PC-9 (cell line): ENCODE results near the gene AKR7A3. TPM values are rescaled to one million over a fixed set of nuclear protein-coding genes. Genes with fewer than 3 reads are reported as not detected.
"Not testable (repeated sequence)": the region's sequence is repeated elsewhere in the genome, so short reads cannot be mapped to it uniquely, and the experiment has no call there.

Source experiments
- BruUV-seq: library from RNA; stranded (reverse); fragments of 400-500 nt; replicated peaks from 2 replicates; lab custom pipeline; 2021; lab: Mats Ljungman, UMichigan
- CTCF ChIA-PET: fragments of 300-600 bp; sonication (Branson Sonifier 250); formaldehyde crosslinking; loops from one replicate; lab custom pipeline; 2022; ENCODE audit warnings: antibody characterized with exemption; lab: Charles Lee
- POLR2A ChIA-PET: fragments of 300-600 bp; sonication (Branson Sonifier 250); formaldehyde crosslinking; loops from one replicate; lab custom pipeline; 2022; ENCODE audit warnings: antibody characterized with exemption; ENCODE audit not compliant: unreplicated experiment; lab: Charles Lee
- DNase-seq, 2 experiments: peaks; one replicate each; pipeline versions ENCODE4 v3.0.0 to v3.0.0-alpha.2; 2015 to 2022; ENCODE audit warnings: mixed read lengths in 1 of 2
- H2AFZ ChIP-seq: fragments of 200-600 bp; sonication (generic); 2 replicates; pipeline ENCODE4 v1.8.1; 2017; ENCODE audit warnings: antibody characterized with exemption
- H3F3A ChIP-seq: fragments of 200-600 bp; sonication (generic); 2 replicates; pipeline ENCODE4 v1.8.1; 2017; ENCODE audit warnings: antibody characterized with exemption, mild to moderate bottlenecking, low read depth; ENCODE audit not compliant: insufficient read depth
- H3K27ac ChIP-seq: fragments of 200-600 bp; sonication (generic); 2 replicates; pipeline ENCODE4 v1.6.1; 2016; ENCODE audit warnings: mixed run types
- H3K27me3 ChIP-seq: fragments of 200-600 bp; sonication (generic); 2 replicates; pipeline ENCODE4 v1.6.1; 2016; ENCODE audit warnings: low read depth, mixed run types; ENCODE audit not compliant: insufficient read depth
- H3K36me3 ChIP-seq: fragments of 200-600 bp; sonication (generic); 2 replicates; pipeline ENCODE4 v1.6.1; 2016; ENCODE audit warnings: low read depth, mixed run types
- H3K4me1 ChIP-seq: fragments of 200-600 bp; sonication (generic); replicated peaks from 2 replicates; pipeline ENCODE4 v1.6.1; 2016; ENCODE audit warnings: mixed run types; ENCODE audit not compliant: insufficient read depth
- H3K4me2 ChIP-seq: fragments of 200-600 bp; sonication (generic); 2 replicates; pipeline ENCODE4 v1.6.1; 2017; ENCODE audit warnings: mixed run types
- H3K4me3 ChIP-seq: fragments of 200-600 bp; sonication (generic); 2 replicates; pipeline ENCODE4 v1.6.1; 2016; ENCODE audit warnings: mixed run types
- H3K79me2 ChIP-seq: fragments of 200-600 bp; sonication (generic); 2 replicates; pipeline ENCODE4 v1.6.1; 2017; ENCODE audit warnings: low read depth, mixed run types
- H3K9me2 ChIP-seq: fragments of 200-600 bp; sonication (generic); 2 replicates; pipeline ENCODE4 v1.8.1; 2017; ENCODE audit warnings: mild to moderate bottlenecking; ENCODE audit not compliant: insufficient read depth
- H3K9me3 ChIP-seq: fragments of 200-600 bp; sonication (generic); 2 replicates; pipeline ENCODE4 v1.8.1; 2016; ENCODE audit warnings: low read depth; ENCODE audit not compliant: insufficient read depth
- H4K20me1 ChIP-seq: fragments of 200-600 bp; sonication (generic); 2 replicates; pipeline ENCODE4 v1.8.1; 2017; ENCODE audit not compliant: insufficient read depth
- CTCF ChIP-seq: fragments of 200-600 bp; sonication (generic); conservative IDR thresholded peaks from 2 replicates; pipeline ENCODE4 v1.6.1; 2017; ENCODE audit warnings: mixed run types, antibody characterized with exemption, mild to moderate bottlenecking, moderate library complexity
- EZH2 ChIP-seq: fragments of 200-600 bp; sonication (generic); IDR thresholded peaks from 2 replicates; pipeline ENCODE4 v1.8.0; 2017; ENCODE audit warnings: antibody characterized with exemption, low read depth
- intact Hi-C: fragments of 100-400 bp; cut with micrococcal nuclease; formaldehyde crosslinking; loops from one replicate; pipeline ENCODE4 v1.10.0; 2022; ENCODE audit not compliant: unreplicated experiment
- total RNA-seq: library from RNA; stranded (reverse); gene quantifications from 2 replicates; pipeline ENCODE4 v1.2.3, GENCODE V29; 2021

Gene AKR7A3
- total RNA-seq, 1 experiment from 2014 or later = 1.9 TPM

GRCh38 chr1:19273106-19273843 is 15.3 kb downstream of the AKR7A3 start:
- Histone ChIP-seq H2AFZ (no peak overlapping the region), H3K27me3 (no peaks in the 10 kb centered on the region), H3K4me2 (no peak overlapping the region), H3K9me2 (no peaks in the 10 kb centered on the region), H3K27ac (no peak overlapping the region), H3K9me3 (no peaks in the 10 kb centered on the region), H3K36me3 (no peaks in the 10 kb centered on the region), H4K20me1 (no peaks in the 10 kb centered on the region), H3K79me2 (no peaks in the 10 kb centered on the region), H3F3A (no peaks in the 10 kb centered on the region), H3K4me1 (no peaks in the 10 kb centered on the region), H3K4me3 (no peak overlapping the region)
- DNase-seq = no peak
- intact Hi-C loops = no loop called here
- ChIA-PET CTCF (no interaction called here), POLR2A (no interaction called here)
- BruUV-seq = no TSS peak
- TF ChIP-seq CTCF (no peak), EZH2 (no peak)

- no peak overlapping the region for H3K4me3 ChIP-seq
- no peaks in the 10 kb centered on the region for H3K9me2 ChIP-seq
- H3K27me3 ChIP-seq = no peaks in the 10 kb centered on the region
- POLR2A ChIA-PET = interaction anchor here (0.6 kb wide), 1 partner anchor 9 kb away, joined by 9 read pairs; no protein-coding TSS in a partner anchor
- no peak overlapping the region for H3K4me2 ChIP-seq
- no peaks in the 10 kb centered on the region for H3K9me3 ChIP-seq
- no TSS peak for BruUV-seq
- TF ChIP-seq CTCF (no peak), EZH2 (no peak)
- H3F3A ChIP-seq = no peaks in the 10 kb centered on the region
- CTCF ChIA-PET = no interaction called here
- no peaks in the 10 kb centered on the region for H3K79me2 ChIP-seq
- H4K20me1 ChIP-seq = no peaks in the 10 kb centered on the region
- intact Hi-C loops = no loop called here
- H3K36me3 ChIP-seq = no peaks in the 10 kb centered on the region
- no peaks in the 10 kb centered on the region for H3K4me1 ChIP-seq
- DNase-seq = no peak
- no peak overlapping the region for H3K27ac ChIP-seq
- no peak overlapping the region for H2AFZ ChIP-seq
These were observed 16.5 kb downstream of the AKR7A3 start for GRCh38 chr1:19272064-19272463.

GRCh38 chr1:19270343-19270730 is 18.2 kb downstream of the AKR7A3 start:
- H2AFZ ChIP-seq, H3F3A ChIP-seq, BruUV-seq, H3K4me2 ChIP-seq, POLR2A ChIA-PET, H3K4me3 ChIP-seq, H3K9me3 ChIP-seq, H4K20me1 ChIP-seq, CTCF ChIA-PET, H3K79me2 ChIP-seq, H3K27ac ChIP-seq, DNase-seq, intact Hi-C loops, H3K27me3 ChIP-seq, H3K9me2 ChIP-seq, H3K36me3 ChIP-seq, H3K4me1 ChIP-seq: not testable (repeated sequence)

GRCh38 chr1:19269427-19270342 is 18.9 kb downstream of the AKR7A3 start:
- H3K27ac ChIP-seq, POLR2A ChIA-PET, H3K79me2 ChIP-seq, H3K27me3 ChIP-seq, CTCF ChIA-PET, H3K9me2 ChIP-seq, H3K4me2 ChIP-seq, intact Hi-C loops, BruUV-seq, H4K20me1 ChIP-seq, H3K36me3 ChIP-seq, H3K9me3 ChIP-seq, H3K4me1 ChIP-seq, DNase-seq, H3F3A ChIP-seq, H3K4me3 ChIP-seq, H2AFZ ChIP-seq: not testable (repeated sequence)
